Endothelial cell of umbilical vein (primary cell): Measurements from ENCODE around the gene IL31RA. TPM values are rescaled to one million over a fixed set of nuclear protein-coding genes. Genes with fewer than 3 reads are reported as not detected.

Source experiments
- BruUV-seq: library from RNA; stranded (reverse); fragments of 400-500 nt; replicated peaks from 2 replicates; lab custom pipeline; 2021; lab: Mats Ljungman, UMichigan
- CTCF ChIA-PET: fragments of 300-600, 350-600 bp; sonication (Branson Sonifier 250); formaldehyde crosslinking; loops from one replicate; lab custom pipeline; 2021; ENCODE audit warnings: antibody characterized with exemption, inconsistent platforms; lab: Charles Lee
- POLR2A ChIA-PET: fragments of 300-600, 350-600 bp; sonication (Branson Sonifier 250); formaldehyde crosslinking; loops from one replicate; lab custom pipeline; 2021; ENCODE audit warnings: antibody characterized with exemption, inconsistent platforms; lab: Charles Lee
- DNase-seq: peaks from one replicate; pipeline ENCODE4 v3.0.0-alpha.2; 2011; ENCODE audit warnings: low read depth, low spot score
- FAIRE-seq: peaks from 2 replicates; lab custom pipeline; 2011; peaks lifted over from hg19 to GRCh38; lab: Jason Lieb, UNC
- H2AFZ ChIP-seq: 2 replicates; pipeline ENCODE4 v1.6.0; 2012; ENCODE audit warnings: low read depth, low read length, control low read depth, inconsistent platforms
- H3K27ac ChIP-seq: 2 replicates; pipeline ENCODE4 v1.5.1; 2011; ENCODE audit warnings: low read depth, mild to moderate bottlenecking, control low read depth, low read length, moderate library complexity; ENCODE audit not compliant: insufficient read depth
- H3K27me3 ChIP-seq, 2 experiments: 2 replicates each; pipeline versions ENCODE4 v1.6.0 to v1.6.1; 2011; ENCODE audit warnings: low read length in 2 of 2, mixed read lengths in 1 of 2; ENCODE audit not compliant: control insufficient read depth in 2 of 2, insufficient read depth in 2 of 2
- H3K36me3 ChIP-seq, 2 experiments: 2 replicates in 1 of 2; 3 replicates in 1 of 2; pipeline ENCODE4 v1.5.1; 2011; ENCODE audit warnings: low read length in 2 of 2, mild to moderate bottlenecking in 1 of 2, moderate library complexity in 1 of 2; ENCODE audit not compliant: control insufficient read depth in 2 of 2, insufficient read depth in 2 of 2; ENCODE audit errors: extremely low read depth in 1 of 2
- H3K4me1 ChIP-seq: 3 replicates; pipeline ENCODE4 v1.5.1; 2011; ENCODE audit warnings: mild to moderate bottlenecking, low read length; ENCODE audit not compliant: control insufficient read depth, insufficient read depth; ENCODE audit errors: extremely low read depth
- H3K4me2 ChIP-seq: 2 replicates; pipeline ENCODE4 v1.6.1; 2011; ENCODE audit warnings: low read length, control low read depth, mixed read lengths; ENCODE audit not compliant: insufficient read depth
- H3K4me3 ChIP-seq, 3 experiments: fragments of 200-600 bp in 1 of 3; sonication (generic), shearing (Covaris generic) in 1 of 3; replicated peaks in 1 of 3; 2 replicates each; pipeline ENCODE4 v1.5.1; 2011 to 2016; ENCODE audit warnings: control low read depth in 3 of 3, low read length in 3 of 3, mild to moderate bottlenecking in 2 of 3, inconsistent platforms in 1 of 3, low read depth in 1 of 3, moderate library complexity in 1 of 3; ENCODE audit not compliant: insufficient read depth in 1 of 3
- H3K79me2 ChIP-seq: 2 replicates; pipeline ENCODE4 v1.6.0; 2012; ENCODE audit warnings: low read length, inconsistent platforms; ENCODE audit not compliant: control insufficient read depth, insufficient read depth
- H3K9ac ChIP-seq: replicated peaks from 2 replicates; pipeline ENCODE3; 2011; ENCODE audit warnings: low read length, control low read depth; ENCODE audit not compliant: insufficient read depth; ENCODE audit errors: extremely low read depth
- H3K9me1 ChIP-seq: replicated peaks from 3 replicates; pipeline ENCODE4 v1.6.0; 2011; ENCODE audit warnings: mild to moderate bottlenecking, low read length; ENCODE audit not compliant: control insufficient read depth, insufficient read depth; ENCODE audit errors: extremely low read depth
- H3K9me3 ChIP-seq: replicated peaks from 2 replicates; pipeline ENCODE4 v1.5.1; 2012; ENCODE audit warnings: low read length, inconsistent platforms; ENCODE audit not compliant: control insufficient read depth, insufficient read depth
- H4K20me1 ChIP-seq: replicated peaks from 2 replicates; pipeline ENCODE3; 2011; ENCODE audit warnings: mild to moderate bottlenecking, low read length; ENCODE audit not compliant: control insufficient read depth, insufficient read depth; ENCODE audit errors: extremely low read depth
- EZH2 ChIP-seq: IDR thresholded peaks from 2 replicates; pipeline ENCODE4 v1.6.1; 2012; ENCODE audit warnings: borderline replicate concordance, low read depth, mild to moderate bottlenecking, moderate library complexity, low read length, inconsistent platforms; ENCODE audit not compliant: severe bottlenecking
- FOS ChIP-seq: IDR thresholded peaks from 2 replicates; pipeline ENCODE4 v1.6.1; 2011; ENCODE audit warnings: mild to moderate bottlenecking, low read length, moderate library complexity, borderline replicate concordance; ENCODE audit not compliant: insufficient read depth
- GATA2 ChIP-seq: IDR thresholded peaks from 2 replicates; pipeline ENCODE4 v1.7.0; 2011; ENCODE audit warnings: low read depth, mild to moderate bottlenecking, moderate library complexity, mixed read lengths, low read length; ENCODE audit not compliant: insufficient read length, insufficient read depth
- JUN ChIP-seq: IDR thresholded peaks from 2 replicates; pipeline ENCODE4 v1.6.1; 2011; ENCODE audit warnings: borderline replicate concordance, low read depth; ENCODE audit not compliant: insufficient read length, insufficient read depth
- MAX ChIP-seq: IDR thresholded peaks from 2 replicates; pipeline ENCODE4 v1.6.1; 2011; ENCODE audit not compliant: insufficient read depth, insufficient read length
- MYC ChIP-seq: IDR thresholded peaks from one replicate; pipeline ENCODE4 v1.6.1; 2011; ENCODE audit warnings: mild to moderate bottlenecking, low read depth, low read length
- POLR2A ChIP-seq: IDR thresholded peaks from 2 replicates; pipeline ENCODE4 v1.6.1; 2012; ENCODE audit warnings: low read depth, mild to moderate bottlenecking, control low read depth, low read length
- POLR2AphosphoS5 ChIP-seq: IDR thresholded peaks from 2 replicates; pipeline ENCODE4 v1.6.1; 2012; ENCODE audit warnings: low read depth, mild to moderate bottlenecking, control low read depth, low read length, moderate library complexity; ENCODE audit not compliant: insufficient read depth
- dilution Hi-C: fragments of 300-500 bp; cut with MboI; formaldehyde crosslinking; loops from one replicate; pipeline ENCODE4 v1.15.0; 2019; ENCODE audit warnings: low sequenced_read_pairs; ENCODE audit not compliant: extremely low pct_ligation_motif_present
- intact Hi-C: fragments of 100-400 bp; cut with micrococcal nuclease; formaldehyde crosslinking; loops from one replicate; pipeline ENCODE4 v1.10.0; 2022
- polyA plus RNA-seq, 4 experiments: library from polyadenylated mRNA; depleted of rRNA in 3 of 4; stranded (reverse) in 3 of 4; unstranded in 1 of 4; fragments of >200 nt; gene quantifications; 2 replicates each; pipeline versions ENCODE4 v1.2.1 to v1.2.3, GENCODE V29; 2011 to 2012; ENCODE audit warnings: missing spikeins in 1 of 4
- total RNA-seq: library from RNA; stranded (reverse); gene quantifications from 2 replicates; pipeline ENCODE4 v1.2.3, GENCODE V29; 2021
- TF ChIP-seq, protein P1 (sequence below), 2 donors: IDR thresholded peaks; 1 replicate in 1 of 2; 2 replicates in 1 of 2; pipeline ENCODE4 v1.5.1; 2011; ENCODE audit warnings: low read length in 2 of 2, mild to moderate bottlenecking in 2 of 2, moderate library complexity in 2 of 2, control low read depth in 1 of 2, inconsistent platforms in 1 of 2, low read depth in 1 of 2; ENCODE audit not compliant: insufficient read depth in 1 of 2; ENCODE audit errors: extremely low read depth in 1 of 2

Gene IL31RA
- total and polyA plus RNA-seq, 2 donors (not counting 3 experiments of a cell fraction or from before 2014, with no cell fraction given) = 0.14 to 0.75 TPM

GRCh38 chr5:55907927-55908326 is 56.8 kb downstream of the IL31RA start:
- no peak overlapping the region for H3K4me2 ChIP-seq
- intact Hi-C loops (no loop called here), dilution Hi-C loops (no loop called here)
- FAIRE-seq = no peak
- H3K9me3 ChIP-seq = no peaks in the 10 kb centered on the region
- TF ChIP-seq MYC (no peak), GATA2 (no peak), JUN (no peak), EZH2 (no peak), POLR2AphosphoS5 (no peak)
- H3K4me3 ChIP-seq = no peak overlapping the region
- no peaks in the 10 kb centered on the region for H3K9me1 ChIP-seq
- H3K79me2 ChIP-seq = no peaks in the 10 kb centered on the region
- DNase-seq = no peak
- H3K27ac ChIP-seq = no peak overlapping the region
- H3K4me1 ChIP-seq = no peaks in the 10 kb centered on the region
- no peaks in the 10 kb centered on the region for H3K36me3 ChIP-seq
- H2AFZ ChIP-seq = no peak overlapping the region
- POLR2A ChIA-PET = no interaction called here
- no peaks in the 10 kb centered on the region for H4K20me1 ChIP-seq
- H3K9ac ChIP-seq = no peak overlapping the region
- CTCF ChIA-PET = interaction anchor here (0.9 to 1.8 kb wide), 3 partner anchors 16 to 583 kb away, joined by 3 to 6 read pairs (median 5); partner anchors contain the start of gene IL31RA
- no peaks in the 10 kb centered on the region for H3K27me3 ChIP-seq
- no TSS peak for BruUV-seq

DNA sequence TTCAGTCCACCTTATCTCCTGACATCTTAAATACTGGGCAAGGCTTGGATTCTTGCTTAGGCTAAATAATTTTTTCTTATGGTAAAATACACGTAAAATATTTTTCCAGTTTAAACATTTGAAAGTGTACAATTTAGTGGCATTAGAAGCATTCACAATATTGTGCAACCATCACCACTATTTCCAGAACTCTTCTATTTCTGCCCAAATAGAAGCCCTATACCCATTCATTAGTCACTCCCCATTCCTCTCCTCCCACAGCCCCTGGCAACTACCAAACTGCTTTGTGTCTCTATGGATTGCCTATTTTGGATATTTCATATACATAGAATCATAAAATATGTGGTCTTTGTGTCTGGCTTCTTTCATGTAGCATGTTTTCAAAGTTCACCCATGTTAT is 57.6 kb downstream of the IL31RA start:
- H3K9me1 ChIP-seq = no peaks in the 10 kb centered on the region
- DNase-seq (no peak), FAIRE-seq (no peak)
- H3K27ac ChIP-seq = no peak overlapping the region
- H4K20me1 ChIP-seq = no peaks in the 10 kb centered on the region
- BruUV-seq = no TSS peak
- H3K27me3 ChIP-seq = no peaks in the 10 kb centered on the region
- no peak overlapping the region for H3K4me2 ChIP-seq
- no peaks in the 10 kb centered on the region for H3K4me1 ChIP-seq
- no peaks in the 10 kb centered on the region for H3K9me3 ChIP-seq
- ChIA-PET CTCF (interaction anchor here (1.5 kb wide), 1 partner anchor 15 kb away, joined by 5 read pairs; no protein-coding TSS in a partner anchor), POLR2A (no interaction called here)
- H3K36me3 ChIP-seq = no peaks in the 10 kb centered on the region
- TF ChIP-seq JUN = no peak
- TF ChIP-seq FOS = no peak
- TF ChIP-seq EZH2 = no peak
- TF ChIP-seq GATA2 = no peak
- TF ChIP-seq, protein P1, sequence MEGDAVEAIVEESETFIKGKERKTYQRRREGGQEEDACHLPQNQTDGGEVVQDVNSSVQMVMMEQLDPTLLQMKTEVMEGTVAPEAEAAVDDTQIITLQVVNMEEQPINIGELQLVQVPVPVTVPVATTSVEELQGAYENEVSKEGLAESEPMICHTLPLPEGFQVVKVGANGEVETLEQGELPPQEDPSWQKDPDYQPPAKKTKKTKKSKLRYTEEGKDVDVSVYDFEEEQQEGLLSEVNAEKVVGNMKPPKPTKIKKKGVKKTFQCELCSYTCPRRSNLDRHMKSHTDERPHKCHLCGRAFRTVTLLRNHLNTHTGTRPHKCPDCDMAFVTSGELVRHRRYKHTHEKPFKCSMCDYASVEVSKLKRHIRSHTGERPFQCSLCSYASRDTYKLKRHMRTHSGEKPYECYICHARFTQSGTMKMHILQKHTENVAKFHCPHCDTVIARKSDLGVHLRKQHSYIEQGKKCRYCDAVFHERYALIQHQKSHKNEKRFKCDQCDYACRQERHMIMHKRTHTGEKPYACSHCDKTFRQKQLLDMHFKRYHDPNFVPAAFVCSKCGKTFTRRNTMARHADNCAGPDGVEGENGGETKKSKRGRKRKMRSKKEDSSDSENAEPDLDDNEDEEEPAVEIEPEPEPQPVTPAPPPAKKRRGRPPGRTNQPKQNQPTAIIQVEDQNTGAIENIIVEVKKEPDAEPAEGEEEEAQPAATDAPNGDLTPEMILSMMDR (IDR thresholded peaks at IDR 0.05; ENCODE audit: extremely low read depth in 1 of 2, insufficient read depth in 1 of 2, low read depth in 1 of 2, low read length in 2 of 2) = no peak
- no peak for TF ChIP-seq MYC
- TF ChIP-seq POLR2A = no peak
- TF ChIP-seq POLR2AphosphoS5 = no peak
- no peak for TF ChIP-seq MAX
- no peak overlapping the region for H3K4me3 ChIP-seq
- intact Hi-C loops = no loop called here
- H3K79me2 ChIP-seq = no peaks in the 10 kb centered on the region
- dilution Hi-C loops = no loop called here
- no peak overlapping the region for H3K9ac ChIP-seq
- no peak overlapping the region for H2AFZ ChIP-seq
